Stimulated activated CD8-positive, alpha-beta memory T cell treated with anti-CD3 and anti-CD28 coated beads, Interleukin-15, amount 100 ng/mL, for 48 hours (primary cell): Measurements from ENCODE around the gene IMMP2L.
"Not testable (repeated sequence)": the region's sequence is repeated elsewhere in the genome, so short reads cannot be mapped to it uniquely, and the experiment has no call there.

Source experiments
- DNase-seq, 2 donors: peaks; one replicate each; pipeline ENCODE4 v3.0.0-alpha.2; 2020; ENCODE audit warnings: low read depth in 2 of 2

Gene IMMP2L

DNA sequence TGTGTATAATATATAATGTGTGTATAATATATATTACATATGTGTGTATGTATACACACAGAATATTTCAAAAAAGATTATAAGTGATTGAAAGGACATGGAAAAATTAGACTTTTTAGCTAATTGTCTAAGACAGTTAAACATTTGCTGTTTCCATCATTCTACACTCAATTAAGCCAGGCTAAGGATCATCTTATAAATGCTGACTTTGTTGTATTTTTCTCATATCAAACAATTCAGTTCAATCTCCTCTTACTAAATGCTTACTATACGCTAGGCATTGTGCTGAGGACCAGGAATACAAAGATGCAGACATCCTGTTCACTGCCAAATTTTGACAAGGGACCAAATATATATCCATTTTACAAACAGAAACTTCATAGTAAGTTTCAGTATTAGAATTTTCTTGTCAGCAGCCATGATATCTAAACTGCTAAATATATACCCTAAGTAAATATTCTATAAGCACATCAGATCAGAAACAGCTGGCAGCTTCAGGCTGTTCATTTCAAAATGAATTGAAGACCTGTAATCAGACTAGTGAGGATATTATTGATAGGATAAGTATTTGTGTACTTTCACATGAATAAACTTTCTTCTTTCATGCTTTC is 481.7 kb downstream of the IMMP2L start:
- no peak for DNase-seq

DNA sequence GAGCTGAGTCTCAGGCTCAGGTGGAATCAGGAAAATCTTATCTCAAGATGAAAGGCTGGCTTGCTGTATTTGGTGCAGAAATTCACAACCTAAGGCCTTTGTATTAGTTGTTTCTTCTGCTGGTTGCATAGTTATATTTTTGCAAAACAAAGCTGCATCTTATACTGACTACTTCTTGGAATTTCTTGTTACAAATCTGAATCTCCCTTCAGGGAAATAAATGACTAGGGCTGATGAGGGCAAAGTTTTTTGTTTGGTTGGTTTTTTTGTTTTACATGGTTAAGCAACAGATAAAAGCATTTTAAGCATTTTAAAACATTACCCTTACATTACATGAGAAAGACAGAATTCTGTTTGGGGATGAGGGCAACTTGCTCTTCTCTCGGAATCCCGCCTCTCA is 485.3 kb downstream of the IMMP2L start:
- DNase-seq = no peak

DNA sequence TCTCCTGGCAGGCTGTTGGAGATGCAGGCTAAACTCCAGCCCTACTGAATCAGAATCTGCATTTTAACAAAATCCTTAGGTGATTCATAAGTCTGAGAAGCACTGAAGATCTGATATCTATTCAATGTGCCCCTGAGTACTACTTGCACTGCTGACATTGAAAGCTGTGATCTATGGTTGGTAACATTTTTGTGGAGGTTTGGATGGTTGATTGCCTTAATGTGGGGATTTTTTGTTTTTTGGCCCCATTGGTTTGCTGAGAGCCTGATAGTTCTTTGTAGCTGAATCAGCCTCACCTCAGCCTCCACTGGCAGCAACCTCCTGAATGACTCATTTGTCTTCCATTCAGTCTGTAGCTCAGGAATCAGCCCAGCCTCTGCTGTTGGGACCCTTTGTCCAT is 486.1 kb downstream of the IMMP2L start:
- peak in 1 of 2 donors; percentile 36 for DNase-seq

DNA sequence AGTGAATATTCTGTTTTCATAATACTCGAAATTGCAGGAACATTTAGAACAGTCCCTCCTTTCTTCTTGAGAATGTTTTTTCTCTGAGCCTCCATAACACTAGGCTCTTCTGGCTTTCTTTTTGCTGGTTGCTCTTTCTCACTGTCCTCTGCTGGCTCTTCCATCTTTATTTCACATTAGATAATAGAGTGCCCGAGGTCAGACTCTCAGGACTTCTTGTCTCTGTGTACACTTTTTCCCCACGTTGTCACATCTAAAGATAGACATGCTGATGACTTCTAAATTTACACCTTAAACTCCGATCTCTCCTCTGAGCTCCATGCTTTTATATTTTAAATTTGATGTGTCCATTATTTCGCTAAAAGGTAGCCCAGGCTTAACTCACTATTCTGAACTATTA is 486.8 kb downstream of the IMMP2L start:
- no peak for DNase-seq

DNA sequence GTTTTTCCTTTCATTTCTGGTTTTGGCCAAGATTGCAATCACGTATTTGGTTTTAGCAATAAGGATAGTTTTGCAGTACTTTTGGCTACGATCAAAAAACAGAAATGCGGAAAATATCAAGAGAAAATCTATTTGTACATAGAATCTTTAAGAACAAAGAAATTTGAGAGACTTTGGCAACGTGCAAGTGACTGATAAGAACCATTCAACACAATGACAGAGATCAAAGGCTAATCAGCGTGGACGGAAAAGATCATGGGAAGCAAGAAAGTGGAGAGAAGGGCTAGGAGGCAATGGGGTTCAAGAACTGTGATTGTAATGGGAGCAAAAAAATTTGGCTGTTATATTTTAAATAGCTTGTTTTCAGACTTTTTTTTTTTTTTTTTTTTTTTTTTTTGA is 487.5 kb downstream of the IMMP2L start:
- no peak for DNase-seq

DNA sequence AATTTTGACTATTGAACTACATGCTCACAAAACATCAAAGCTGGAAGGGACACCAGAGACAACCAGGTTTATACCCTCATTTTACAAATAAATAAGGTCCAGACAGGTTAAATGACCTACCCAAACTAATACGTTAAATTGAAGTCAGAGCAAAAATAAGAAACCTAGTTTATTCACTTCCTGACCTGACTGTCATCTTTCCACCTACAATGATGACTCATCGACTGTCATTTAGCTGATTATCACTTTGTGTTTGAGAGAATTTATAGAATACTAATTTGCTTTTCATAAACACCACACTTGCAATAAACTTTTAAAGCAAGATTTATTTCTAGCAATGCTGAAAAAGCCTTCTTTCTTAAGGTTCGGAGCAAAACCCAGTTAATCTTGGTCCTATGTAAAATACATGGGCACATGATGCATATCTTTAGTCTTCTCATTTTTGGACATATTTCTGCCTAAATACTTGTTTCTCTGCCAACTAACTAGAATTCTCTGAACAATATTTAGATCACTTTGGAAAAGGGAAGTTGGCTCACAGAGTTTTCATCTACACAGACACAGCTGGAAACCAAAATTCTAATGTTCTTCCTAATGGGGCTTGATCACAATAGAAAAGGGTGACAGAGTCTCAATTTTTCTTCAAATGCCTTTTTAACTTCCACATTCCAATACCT is 488.1 kb downstream of the IMMP2L start:
- DNase-seq = no peak

DNA sequence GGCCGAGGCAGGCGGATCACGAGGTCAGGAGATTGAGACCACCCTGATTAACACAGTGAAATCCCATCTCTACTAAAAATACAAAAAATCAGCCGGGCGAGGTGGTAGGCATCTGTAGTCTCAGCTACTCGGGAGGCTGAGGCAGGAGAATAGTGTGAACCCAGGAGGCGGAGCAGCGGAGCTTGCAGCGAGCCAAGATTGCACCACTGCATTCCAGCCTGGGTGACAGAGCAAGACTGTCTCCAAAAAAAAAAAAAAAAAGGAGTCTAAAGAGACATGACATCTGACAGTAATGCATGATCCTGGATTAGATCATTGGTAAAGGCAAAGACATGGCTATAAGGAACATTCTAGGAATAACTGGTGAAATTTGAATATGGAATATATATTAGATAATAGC is 489.6 kb downstream of the IMMP2L start:
- DNase-seq = not testable (repeated sequence)

DNA sequence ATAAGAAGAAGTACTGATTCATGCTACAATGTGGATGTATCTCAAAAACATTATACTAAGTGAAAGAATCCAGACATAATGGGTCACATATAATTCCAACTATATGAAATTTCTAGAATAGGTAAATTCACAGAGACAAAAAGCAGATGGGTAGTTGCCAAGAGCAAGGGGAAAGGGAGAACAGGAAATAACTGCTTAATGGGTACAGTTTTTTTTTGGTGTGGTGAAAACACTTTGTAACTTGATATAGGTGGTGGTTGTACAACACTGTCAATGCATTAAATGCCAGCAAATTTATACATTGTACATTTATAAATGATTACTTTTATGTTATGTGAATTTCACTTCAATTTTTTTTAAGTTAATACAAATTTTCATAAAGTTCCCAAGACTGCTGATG is 490.7 kb downstream of the IMMP2L start:
- DNase-seq = no peak

DNA sequence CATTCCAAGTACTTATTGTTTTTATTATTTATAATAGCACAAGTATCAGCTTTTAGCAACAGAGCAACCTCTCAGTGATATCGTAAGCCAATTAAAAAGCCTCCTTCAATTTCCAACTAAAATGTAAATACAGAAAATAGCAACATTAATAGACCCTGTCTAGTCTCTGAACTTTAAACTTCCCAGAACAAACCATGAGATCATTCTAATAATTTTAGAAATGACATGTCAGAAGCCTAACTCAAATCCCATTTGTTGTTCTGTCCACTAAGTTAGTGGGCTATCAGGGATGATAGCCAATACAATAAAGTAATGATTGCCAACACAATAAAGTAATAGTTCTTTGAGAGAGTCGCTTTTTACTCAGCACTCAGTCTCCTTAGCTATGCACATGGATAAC is 493.7 kb downstream of the IMMP2L start:
- DNase-seq = no peak

DNA sequence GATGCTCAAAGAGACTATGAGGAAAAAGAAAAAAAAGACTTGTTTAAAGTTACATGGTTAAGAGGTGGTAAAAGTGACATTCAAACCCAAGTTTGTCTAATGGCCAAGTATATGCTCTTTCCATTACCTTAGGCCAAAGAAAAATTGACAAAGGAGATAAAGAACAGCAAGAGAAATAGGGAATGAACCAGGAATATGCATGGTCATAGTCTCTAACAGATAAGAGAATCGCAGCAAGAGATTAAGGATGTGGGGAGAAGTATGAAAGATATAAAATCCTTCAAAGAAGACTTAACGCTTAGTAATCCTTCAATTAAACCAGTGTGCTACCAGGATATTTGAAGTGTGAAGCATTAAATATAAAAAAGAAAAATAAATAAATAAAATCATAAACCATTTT is 494.6 kb downstream of the IMMP2L start:
- no peak for DNase-seq

DNA sequence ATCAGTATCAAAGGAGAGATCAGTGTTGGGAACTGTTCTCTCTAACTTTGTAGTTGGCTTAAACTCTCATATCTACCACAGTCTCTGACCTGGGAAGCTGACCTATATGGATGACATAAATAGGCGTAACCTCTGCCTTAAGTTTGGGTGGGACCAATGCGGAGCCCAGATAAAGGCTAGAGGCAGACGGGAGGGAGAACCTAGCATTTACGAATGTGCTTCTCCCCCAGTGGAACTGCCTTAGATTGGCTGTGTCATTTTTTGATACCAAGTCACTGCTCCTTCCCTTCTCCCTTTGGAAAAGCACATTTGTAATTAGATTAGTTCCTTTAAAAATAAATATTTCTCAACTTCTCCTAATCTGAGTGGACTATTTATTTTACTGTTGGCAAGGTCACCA is 495.0 kb downstream of the IMMP2L start:
- no peak for DNase-seq

DNA sequence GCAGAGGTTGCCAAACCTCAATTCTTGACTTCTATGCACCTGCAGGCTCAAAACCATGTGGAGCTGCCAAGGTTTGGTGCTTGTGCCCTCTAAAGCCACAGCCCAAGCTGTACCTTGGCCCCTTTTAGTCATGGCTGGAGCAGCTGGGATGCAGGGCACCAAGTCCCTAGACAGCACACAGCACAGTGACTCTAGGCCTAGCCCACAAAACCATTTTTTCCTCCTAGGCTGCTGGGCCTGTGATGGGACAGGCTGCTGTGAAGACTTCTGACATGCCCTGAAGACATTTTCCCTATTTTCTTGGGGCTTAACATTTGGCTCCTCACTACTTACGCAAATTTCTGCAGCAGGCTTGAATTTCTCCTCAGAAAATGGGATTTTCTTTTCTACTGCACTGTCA is 499.1 kb downstream of the IMMP2L start:
- no peak for DNase-seq

DNA sequence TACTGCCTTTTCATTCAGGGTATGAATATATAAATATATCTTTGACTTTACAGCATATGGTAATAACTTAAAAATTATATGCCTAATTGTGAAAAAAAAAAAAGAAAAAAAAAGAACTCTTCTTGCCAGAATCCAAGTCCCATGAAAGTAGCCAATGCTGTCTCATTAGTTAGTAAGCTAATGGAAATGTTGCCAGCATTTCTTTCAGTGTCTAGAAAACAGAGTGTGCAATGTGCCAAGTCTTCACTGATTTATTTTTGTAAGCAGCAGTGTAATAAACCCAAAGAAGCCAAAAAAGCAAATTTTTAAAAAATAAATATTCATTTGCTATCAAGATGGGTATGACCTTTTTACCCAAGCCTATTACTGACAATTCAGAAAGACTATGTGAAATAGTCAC is 502.5 kb downstream of the IMMP2L start:
- DNase-seq = no peak

DNA sequence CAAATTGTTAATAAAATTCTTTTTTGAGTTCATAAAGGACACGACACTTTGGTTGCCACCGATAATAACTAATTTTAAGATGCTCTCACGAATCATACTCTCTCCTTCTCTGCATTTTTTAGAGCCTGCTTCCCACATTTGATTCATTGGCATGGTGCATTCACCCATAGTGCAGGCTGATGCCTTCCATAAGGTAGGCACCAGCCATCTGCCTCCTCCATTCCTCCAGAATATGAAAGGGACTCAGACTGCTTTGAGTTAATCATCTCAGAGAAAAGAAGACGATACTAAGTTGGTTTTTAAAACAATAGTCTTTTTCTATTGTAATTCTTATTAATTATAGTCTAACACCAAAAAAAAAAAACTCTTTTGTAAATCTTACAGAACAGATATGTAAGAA is 505.2 kb downstream of the IMMP2L start:
- no peak for DNase-seq

DNA sequence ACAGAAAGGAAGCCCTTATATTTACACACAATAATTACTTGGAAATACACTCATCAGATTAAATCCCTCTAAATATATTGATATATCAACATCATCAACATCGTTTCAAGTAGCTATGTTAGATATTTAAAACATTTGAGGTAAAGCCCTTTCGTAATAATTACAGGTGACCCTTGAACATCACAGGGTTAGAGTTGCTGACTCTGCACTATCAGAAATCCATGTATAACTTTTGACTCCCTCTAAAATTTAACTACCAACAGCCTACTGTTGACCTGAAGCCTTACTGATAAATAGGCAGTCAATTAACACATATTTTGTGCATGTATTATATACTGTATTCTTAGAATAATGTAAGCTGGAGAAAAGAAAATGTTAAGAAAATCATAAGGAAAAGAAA is 505.9 kb downstream of the IMMP2L start:
- no peak for DNase-seq

DNA sequence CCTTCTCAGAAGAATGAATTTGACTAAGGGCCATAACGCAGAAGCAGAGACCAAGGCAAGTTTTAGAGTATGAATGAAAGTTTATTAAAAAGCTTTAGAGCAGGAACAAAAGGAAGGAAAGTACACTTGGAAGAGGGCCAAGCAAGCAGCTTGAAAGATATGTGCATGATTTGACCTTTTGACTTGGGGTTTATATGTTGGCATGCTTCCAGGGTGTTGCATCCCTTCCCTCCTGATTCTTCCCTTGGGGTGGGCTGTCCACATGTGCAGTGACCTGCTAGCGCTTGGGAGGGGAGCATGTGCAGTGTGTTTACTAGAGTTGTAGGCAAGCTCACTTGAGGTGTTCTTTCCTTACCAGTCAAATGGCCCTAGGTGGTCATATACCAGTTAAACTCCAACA is 509.3 kb downstream of the IMMP2L start:
- no peak for DNase-seq

DNA sequence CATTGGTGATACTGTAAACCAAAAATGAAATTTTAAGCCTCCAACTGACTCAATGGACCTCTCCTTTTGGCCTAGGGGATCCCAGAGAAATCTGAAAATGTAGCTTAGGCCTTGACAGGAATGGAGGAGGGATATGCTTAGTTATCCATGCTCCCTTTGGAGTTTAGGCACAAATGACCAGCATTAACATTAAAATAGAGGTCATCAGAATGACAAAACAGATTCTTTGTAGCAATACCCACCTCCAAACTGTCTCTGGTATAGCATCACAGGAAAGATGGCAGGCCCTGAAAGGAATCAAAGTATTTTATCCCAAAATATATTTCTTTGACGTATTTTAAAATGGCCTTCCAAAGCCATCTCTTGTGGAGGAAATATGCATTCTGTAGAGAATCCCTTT is 510.5 kb downstream of the IMMP2L start:
- no peak for DNase-seq

DNA sequence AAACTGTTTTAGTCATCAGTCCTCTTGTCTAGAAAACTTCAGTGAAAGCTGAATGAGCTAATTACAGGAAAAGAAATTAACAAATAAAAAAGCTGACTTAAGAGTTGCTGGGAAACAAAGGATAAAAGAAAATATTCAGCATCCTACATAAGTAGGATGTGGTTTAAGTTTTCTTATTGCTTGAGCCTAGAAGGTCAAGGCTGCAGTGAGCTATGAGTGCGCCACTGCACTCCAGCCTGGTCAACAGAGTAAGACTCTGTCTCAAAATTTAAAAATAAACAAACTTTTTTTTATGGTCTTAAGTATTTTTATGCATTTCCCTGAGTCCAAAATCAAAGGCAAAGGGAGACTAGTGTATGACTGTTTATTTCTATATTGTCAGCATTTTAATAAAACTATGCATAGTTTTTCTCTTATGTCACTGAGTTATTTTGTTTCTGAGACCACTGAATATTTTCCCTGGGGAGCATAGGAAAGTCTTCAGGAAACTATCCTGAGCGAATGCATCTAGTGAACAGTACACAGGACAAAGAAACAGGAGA is 511.3 kb downstream of the IMMP2L start:
- no peak for DNase-seq

DNA sequence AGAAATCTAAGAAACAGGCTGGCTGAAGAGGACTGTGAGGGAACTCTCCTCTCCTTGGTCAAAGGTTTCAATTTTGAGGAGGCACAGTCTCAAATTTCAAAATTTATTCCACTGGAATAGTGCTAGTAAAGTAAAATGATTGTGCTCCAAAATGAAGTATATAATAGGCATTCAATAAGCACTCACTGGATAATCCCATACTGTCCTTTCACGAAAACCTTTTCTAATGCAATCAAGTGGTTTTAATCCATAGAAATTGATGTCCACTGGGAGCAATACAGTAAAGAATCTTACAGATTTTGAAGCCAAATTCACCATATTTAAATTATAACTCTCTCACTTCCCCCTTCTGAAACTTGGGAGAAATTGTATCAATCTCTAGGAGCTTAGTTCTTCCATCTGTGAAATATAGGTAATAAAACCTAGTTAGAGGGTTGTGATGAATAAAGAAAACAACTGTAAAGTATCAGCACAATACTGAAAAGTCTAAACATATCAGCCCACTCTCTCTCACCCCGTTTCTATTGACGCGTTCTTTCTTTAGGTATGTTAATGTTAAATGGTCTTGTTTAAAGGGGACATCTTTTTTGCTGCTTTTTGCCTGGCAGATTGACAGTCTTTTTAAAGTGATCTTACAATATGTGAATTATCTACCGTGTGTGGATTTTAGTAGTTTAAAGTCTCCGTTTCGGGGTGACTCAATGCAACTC is 512.2 kb downstream of the IMMP2L start:
- no peak for DNase-seq

DNA sequence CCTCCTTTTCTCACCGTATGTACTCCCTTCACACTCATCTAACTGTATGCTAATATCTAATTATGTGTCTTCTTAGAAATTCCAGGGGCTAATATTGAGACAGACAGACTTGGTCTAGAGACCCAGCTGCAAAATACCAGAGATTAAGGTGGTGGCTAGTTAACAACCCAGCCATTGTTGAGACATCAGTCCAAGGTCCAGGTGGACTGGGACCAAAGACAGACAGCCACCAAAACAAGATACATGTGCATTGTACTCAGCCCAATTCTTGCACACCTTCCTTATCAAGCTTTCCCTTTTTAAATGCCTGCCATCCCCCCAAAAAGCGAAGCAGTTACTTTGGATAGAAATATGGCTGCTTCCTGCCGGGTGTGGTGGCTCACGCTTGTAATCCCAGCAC is 514.7 kb downstream of the IMMP2L start:
- no peak for DNase-seq

DNA sequence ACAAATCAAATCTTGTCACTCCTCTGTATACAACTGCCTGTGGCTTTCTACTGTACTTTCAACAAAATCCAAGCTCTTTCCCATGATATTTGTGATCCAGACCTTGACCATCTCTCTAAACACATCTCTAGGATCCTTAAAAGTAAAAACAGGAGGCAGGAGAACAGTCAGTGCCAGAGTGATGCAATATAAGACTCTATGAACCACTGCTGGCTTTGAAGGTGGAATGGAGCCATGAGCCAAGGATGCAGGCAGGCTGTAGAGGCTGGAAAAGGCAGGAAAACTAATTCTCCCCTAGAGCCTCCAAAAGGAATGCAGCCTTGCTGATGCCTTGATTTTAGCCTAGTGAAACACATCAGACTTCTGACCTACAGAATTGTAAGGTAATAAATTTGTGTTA is 516.8 kb downstream of the IMMP2L start:
- no peak for DNase-seq

DNA sequence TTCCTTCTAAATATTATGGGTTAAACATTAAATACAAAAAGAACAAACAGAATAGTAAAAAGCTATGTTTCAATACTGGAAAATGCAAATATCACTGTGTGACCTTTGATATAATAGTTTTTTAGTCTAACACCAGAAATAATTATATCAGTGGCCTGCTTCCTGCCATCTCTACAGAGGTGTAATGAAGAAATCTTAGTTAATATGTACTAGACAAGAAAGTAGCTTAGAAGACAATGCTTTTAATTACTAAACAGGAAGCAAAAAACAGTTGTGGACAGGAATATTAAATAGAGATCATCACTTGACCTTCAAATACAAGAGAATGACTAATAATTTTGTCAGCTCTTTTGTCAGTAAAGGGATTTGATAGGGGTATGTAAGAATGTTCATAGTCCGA is 518.7 kb downstream of the IMMP2L start:
- no peak for DNase-seq

DNA sequence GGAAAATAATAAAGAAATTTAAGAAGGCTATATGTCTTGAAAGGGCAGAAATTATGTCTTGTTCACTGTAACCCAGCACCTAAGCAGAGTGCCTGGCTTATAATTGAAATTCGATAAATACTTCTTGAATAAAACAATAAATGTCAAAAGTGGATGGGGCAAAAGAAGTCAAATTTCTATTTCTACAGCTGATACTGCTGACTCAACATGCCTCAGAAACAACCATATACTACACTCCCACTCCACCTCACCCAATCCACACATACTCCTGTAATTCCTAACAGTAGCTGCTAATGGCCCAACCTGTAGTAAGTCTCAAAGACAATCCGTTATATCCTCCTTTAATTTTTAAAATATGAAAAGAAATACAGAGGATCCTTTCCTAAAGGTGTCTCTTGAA is 519.5 kb downstream of the IMMP2L start:
- DNase-seq = no peak
